ENCODE measurements around the gene OR1L6. TPM values are rescaled to one million over a fixed set of nuclear protein-coding genes. Genes with fewer than 3 reads are reported as not detected.

Gene OR1L6
- total and polyA plus RNA-seq, 2 of the 8 experiments (the other 6 are each of a cell fraction or from before 2014, with no cell fraction given): not detected

- TF ChIP-seq EP300 (IDR thresholded peaks at IDR 0.05; ENCODE audit: borderline replicate concordance in 1 of 2, low read depth in 2 of 2, low read length in 2 of 2) (no peak), PHF8 (conservative IDR thresholded peaks at IDR 0.05; ENCODE audit: low read depth, low read length) (no peak), BCL11A (IDR thresholded peaks at IDR 0.05; ENCODE audit: low read depth in 2 of 2, low read length in 2 of 2) (no peak)
These were observed 22.9 kb upstream of the OR1L6 start (continued) for GRCh38 chr9:122719218-122719617.

Data from H1 (cell line).